Measurements from ENCODE around the gene UBE2L5.
"Not testable (repeated sequence)": the region's sequence is repeated elsewhere in the genome, so short reads cannot be mapped to it uniquely, and the experiment has no call there.

Gene UBE2L5

GRCh38 chr13:30440910-30441703, 18.8 kb downstream of the UBE2L5 start:
- DNase-seq: no peak

DNA sequence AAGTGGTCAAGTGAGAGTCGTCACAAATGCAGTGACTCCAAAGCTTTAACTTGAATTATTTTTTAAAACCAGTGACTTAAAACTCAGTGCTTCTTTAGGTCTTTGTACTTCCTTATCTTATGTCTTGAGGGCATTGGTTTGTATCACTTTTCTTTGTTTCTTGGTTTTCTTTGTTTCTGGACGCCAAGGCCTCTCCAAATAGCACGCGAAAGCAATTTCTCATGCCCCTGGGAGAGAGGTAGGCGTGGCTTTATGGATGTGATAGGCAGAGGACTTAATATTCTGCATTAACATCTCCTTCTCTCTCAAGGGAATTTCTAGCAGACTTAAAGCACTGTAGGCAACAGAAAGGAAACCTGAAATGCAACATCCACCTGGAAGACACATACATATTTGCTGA, 20.6 kb downstream of the UBE2L5 start:
- no peak for DNase-seq

- not testable (repeated sequence) for DNase-seq
These were observed 21.2 kb downstream of the UBE2L5 start for GRCh38 chr13:30443491-30443890.

- no peak for DNase-seq
These were observed 21.7 kb downstream of the UBE2L5 start for GRCh38 chr13:30443957-30444404.

DNA sequence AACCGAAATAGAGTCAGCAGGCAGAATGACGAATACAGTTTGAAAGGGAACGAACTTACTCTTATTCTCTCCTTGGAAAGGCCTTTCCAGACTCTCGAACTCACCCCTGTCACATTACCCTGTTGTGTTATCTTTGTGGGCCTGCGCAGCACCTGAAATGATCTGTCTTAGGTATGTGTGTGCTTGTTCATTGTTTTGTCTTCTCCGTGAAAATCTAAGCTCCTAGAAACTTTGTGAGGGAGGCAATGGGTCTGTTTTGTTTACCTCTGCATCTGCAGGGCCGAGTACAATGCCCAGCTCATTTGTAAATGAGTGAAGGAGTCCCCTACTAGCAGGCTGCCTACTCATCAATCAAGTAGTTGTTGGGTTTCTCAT, 23.8 kb downstream of the UBE2L5 start:
- DNase-seq: no peak

- no peak for DNase-seq
These were observed 26.1 kb downstream of the UBE2L5 start for GRCh38 chr13:30448441-30448840.

GRCh38 chr13:30450066-30450465, 27.8 kb downstream of the UBE2L5 start:
- DNase-seq: no peak

DNA sequence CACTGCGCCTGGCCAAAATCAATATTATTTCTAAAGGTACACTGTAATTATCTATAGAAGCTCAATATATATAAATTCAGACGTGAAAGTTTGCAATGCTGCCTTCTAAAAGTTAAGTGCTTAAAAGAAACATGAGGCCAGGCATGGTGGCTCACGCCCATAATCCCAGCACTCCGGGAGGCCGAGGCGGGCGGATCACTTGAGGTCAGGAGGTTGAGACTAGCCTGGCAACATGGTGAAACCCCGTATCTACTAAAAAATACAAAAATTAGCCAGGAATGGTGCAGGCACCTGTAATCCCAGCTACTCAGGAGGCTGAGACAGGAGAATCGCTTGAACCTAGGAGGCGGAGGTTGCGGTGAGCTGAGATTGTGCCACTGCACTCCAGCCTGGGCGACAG, 29.2 kb downstream of the UBE2L5 start:
- DNase-seq: not testable (repeated sequence)

GRCh38 chr13:30453727-30454126, 31.4 kb downstream of the UBE2L5 start:
- DNase-seq: no peak

GRCh38 chr13:30454991-30455390, 32.7 kb downstream of the UBE2L5 start:
- no peak for DNase-seq

DNA sequence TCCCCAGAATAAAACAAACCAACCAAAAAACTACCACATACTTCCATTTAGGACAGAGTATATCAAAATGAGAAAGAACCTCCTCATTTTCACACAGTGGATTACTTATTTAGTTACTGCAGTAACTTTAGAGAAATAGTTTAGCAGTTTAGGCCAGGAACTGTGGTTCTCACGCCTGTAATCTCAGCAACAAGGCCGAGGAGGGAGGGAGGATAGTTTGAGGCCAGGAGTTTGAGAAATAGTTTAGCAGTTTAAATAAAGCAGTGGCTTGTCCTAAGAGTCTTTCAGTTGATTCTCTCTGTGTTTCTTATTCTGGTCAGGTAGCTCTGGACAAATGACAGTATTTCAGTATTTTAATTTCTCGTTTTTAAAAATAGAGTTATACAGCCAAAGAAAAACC, 34.0 kb downstream of the UBE2L5 start:
- no peak for DNase-seq

DNA sequence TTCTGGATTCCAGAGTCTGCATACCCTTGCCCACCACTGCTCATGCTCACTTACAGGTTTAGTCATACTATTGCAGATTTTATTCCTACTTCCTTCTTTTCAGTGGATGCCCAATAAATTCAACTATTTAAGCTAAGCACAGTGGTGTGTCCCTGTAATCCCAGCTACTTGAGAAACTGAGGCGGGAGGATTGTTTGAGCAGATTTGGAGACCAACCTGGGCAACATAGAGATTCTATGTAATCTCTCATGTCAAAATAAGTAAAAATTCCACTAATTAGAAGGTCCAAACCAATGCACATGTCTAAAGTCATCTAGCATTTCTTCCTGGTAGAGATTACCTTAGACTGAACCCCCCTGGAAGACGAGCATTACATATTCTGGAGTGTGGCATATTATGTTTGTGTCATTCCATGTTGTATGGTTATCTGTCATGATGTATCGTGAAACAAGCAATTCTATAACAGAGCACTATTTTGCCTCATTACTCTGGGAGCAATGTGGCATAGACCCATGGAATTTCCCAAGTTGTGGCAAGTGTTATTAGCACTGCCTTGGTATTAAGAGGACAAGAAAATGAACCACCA, 35.1 kb downstream of the UBE2L5 start:
- DNase-seq: no peak

DNA sequence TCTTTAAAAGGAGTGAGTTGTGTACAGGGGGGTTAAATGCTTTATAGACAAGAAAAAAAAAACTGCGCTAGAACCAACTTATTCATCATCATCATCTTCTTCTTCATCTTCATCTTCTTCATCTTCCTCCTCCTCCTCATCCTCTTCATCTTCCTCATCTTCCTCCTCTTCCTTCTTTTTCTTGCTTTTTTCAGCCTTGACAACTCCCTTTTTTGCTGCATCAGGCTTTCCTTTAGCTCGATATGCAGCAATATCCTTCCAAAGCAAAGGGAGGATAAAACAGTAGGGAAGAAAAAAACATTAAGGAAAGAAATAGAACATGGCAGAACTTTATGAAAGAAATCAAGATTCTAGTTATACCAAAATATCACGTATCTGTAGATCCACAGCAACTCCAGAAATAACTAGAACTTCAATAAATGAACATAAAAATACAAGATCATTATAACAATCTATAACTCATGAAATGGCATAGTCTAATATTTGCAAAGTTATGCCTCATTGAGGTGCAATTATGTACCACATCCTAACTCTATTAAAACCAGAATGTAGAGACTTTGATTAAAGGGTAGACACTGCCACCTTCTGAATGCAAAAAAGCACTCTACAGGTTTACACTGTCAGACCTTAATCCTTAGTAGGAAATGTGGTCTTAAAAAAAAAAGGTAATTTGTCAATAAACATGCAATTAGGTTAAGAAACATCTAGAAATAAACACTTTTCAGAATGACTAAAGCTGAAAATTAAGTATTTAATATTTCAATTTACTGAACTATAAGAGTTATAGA, 39.2 kb downstream of the UBE2L5 start:
- peak; percentile 51 for DNase-seq

GRCh38 chr13:30463787-30464495, 41.6 kb downstream of the UBE2L5 start:
- DNase-seq: peak; percentile 73

DNA sequence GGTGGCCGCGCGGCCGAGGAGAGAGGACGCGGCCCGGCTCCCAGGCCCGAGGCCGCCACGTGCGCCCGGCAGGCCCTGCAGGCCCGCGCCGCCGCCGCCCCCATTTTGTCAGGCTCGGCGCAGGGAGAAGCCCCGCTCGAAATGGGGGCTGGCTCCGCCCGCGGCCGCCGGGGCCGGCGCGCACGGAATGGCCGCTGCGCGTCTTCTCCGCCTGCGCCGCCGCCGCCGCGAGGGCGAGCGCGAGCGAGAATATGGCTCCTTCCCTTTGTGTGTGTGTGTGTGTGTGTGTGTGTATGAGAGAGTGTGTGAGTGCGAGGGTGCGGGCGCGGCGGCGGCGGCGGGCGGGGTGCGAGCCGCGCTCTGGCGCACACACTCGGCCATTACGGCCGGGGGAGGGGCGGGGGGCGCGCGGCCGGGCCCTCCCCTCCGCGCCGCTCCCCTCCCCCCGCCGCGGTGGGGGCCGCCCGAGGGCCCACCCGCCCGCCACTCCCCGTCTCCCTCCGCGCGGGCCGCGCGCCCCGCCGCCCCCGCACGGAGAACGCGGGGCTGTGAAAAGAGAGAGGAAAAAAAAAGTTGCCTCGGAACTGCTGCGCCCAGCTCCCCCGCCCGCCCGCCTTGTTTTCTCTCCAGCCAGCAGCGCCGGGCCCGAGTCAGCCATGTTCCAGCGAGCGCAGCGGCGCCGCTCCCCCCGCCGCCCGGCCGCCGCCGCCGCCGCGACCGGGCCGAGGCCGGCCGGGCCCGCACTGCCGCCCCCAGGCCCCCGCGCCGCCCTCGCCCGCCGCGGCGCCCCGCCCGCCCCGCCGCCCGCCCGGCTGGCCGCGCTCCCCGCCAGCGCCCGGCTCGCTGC, 42.4 kb downstream of the UBE2L5 start:
- peak; percentile 76 for DNase-seq

- DNase-seq: no peak
These were observed 43.0 kb downstream of the UBE2L5 start for GRCh38 chr13:30465343-30465592.

DNA sequence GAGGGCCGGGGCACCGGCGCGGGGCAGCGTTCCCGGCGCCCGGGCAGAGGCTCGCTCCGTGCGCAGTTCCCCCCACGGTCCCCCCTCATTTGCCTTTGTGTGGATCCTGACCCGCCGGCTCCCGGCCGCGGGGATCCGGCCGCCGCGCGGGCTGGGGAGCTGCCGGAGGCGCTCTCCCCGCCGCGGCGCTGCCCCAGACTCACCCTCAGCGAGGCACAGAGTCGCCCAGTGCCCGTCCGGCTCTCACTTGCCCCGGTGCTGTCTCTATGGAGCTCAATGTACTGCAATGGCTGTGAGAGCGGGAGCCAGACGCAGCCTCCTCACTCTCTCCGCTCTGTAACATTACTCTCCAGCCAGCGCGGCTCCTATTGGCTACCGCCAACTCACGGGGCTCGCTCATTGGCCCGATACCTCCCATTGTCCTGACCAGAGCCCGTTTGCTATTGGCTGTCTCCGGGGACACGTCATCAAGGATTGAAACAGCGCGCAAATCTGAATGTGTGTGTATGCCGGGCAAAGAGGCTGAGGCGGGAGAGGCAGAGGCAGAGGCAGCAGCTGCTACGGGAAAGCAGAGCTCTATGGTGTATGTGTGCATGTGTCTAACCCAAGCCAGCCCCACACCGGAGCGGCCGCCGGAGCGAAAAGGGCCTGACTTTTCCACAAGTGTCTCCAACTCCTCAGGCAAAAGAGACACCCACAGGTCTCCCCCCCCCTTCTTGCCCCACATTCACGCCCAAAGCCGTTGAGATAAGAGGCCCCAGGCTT, 43.5 kb downstream of the UBE2L5 start, which contains the start of gene HMGB1:
Gene HMGB1 (minus strand): TSS at position 344 of the 765 bp plus-strand sequence. CDS start 2,256 bp downstream, outside the sequence.
- DNase-seq: peak; percentile 97

GRCh38 chr13:30466358-30466714, 44.0 kb downstream of the UBE2L5 start:
- no peak for DNase-seq

DNA sequence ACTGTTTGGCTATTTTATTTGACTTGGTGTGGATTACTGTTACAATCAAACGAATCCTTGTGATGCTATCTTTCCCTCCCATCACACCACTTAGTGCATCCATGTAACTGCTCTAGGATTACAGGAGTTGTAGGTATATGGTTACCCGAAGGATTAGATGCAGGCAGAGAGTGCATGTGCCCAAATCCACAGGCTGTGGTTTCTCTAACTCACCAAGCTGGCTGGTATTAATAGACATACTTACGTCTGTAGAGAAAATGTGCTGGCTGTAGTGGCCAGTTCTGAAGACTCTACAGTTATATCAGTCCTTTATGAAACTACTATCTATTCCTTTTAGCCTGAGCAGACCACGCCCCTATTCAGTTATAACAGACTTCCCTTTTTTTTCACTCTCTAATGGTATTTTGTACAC, 44.6 kb downstream of the UBE2L5 start:
- no peak for DNase-seq

DNA sequence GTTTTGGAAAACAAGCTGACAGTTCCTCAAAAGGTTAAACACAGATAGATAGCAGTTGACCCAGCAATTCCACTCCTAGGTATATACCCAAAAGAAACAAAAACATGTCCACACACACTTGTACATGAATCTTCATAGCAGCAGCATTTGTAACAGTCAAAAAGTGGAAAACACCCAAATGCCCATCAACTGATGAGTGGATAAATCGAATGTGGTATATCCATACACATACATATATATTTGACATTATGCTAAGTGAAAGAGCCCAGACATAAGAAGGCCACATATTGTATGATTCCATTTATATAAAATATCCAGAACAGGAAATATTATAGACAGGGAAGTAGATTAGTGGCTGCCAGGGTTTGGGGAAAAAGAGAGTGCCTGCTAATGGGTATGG, 51.4 kb downstream of the UBE2L5 start:
- no peak for DNase-seq
